A673 (cell line): ENCODE results near the gene RACK1. TPM values are rescaled to one million over a fixed set of nuclear protein-coding genes. Genes with fewer than 3 reads are reported as not detected.

Experiments
- BruUV-seq: library from RNA; stranded (reverse); fragments of 400-500 nt; replicated peaks from 2 replicates; lab custom pipeline; 2021; lab: Mats Ljungman, UMichigan
- CTCF ChIA-PET: fragments of 300-600 bp; sonication (Branson Sonifier 250); formaldehyde crosslinking; loops from one replicate; lab custom pipeline; 2022; ENCODE audit warnings: antibody characterized with exemption; lab: Charles Lee
- POLR2A ChIA-PET: fragments of 300-600 bp; sonication (Branson Sonifier 250); formaldehyde crosslinking; loops from one replicate; lab custom pipeline; 2022; ENCODE audit warnings: antibody characterized with exemption; ENCODE audit not compliant: low non-redundant PET; lab: Charles Lee
- DNase-seq: peaks from one replicate; pipeline ENCODE4 v3.0.0-alpha.2; 2015; ENCODE audit warnings: low spot score
- H3K27ac ChIP-seq: fragments of 200-600 bp; sonication (generic); 2 replicates; pipeline ENCODE4 v1.5.1; 2016; ENCODE audit warnings: mixed run types, low read depth, mild to moderate bottlenecking, mixed read lengths, antibody characterized with exemption, low read length; ENCODE audit not compliant: poor library complexity, severe bottlenecking
- H3K27me3 ChIP-seq: fragments of 200-600 bp; sonication (generic); replicated peaks from 2 replicates; pipeline ENCODE4 v1.6.1; 2017; ENCODE audit warnings: mixed run types, low read depth, mild to moderate bottlenecking, mixed read lengths, antibody characterized with exemption, low read length; ENCODE audit not compliant: insufficient read depth, poor library complexity
- H3K36me3 ChIP-seq: fragments of 200-600 bp; sonication (generic); 2 replicates; pipeline ENCODE4 v1.6.1; 2016; ENCODE audit warnings: mixed run types, mild to moderate bottlenecking, mixed read lengths, antibody characterized with exemption, low read length; ENCODE audit not compliant: insufficient read depth, poor library complexity, severe bottlenecking
- H3K4me1 ChIP-seq: fragments of 200-600 bp; sonication (generic); 2 replicates; pipeline ENCODE4 v1.6.1; 2017; ENCODE audit warnings: mixed run types, mild to moderate bottlenecking, mixed read lengths, antibody characterized with exemption, low read length; ENCODE audit not compliant: insufficient read depth, poor library complexity, severe bottlenecking
- H3K4me3 ChIP-seq: fragments of 200-600 bp; sonication (generic); 2 replicates; pipeline ENCODE4 v1.5.1; 2016; ENCODE audit warnings: low read depth, mixed run types, mild to moderate bottlenecking, mixed read lengths, low read length; ENCODE audit not compliant: poor library complexity, severe bottlenecking
- H3K9me3 ChIP-seq: fragments of 200-600 bp; sonication (generic); 2 replicates; pipeline ENCODE4 v1.6.1; 2016; ENCODE audit warnings: mixed run types, low read depth, mild to moderate bottlenecking, mixed read lengths, antibody characterized with exemption, low read length; ENCODE audit not compliant: poor library complexity, severe bottlenecking
- EZH2 ChIP-seq: fragments of 200-600 bp; sonication (generic); IDR thresholded peaks from 2 replicates; pipeline ENCODE4 v1.6.1; 2017; ENCODE audit warnings: borderline replicate concordance, low read depth, mild to moderate bottlenecking, mixed read lengths, antibody characterized with exemption, low read length; ENCODE audit not compliant: poor library complexity, severe bottlenecking
- intact Hi-C: fragments of 100-400 bp; cut with micrococcal nuclease; formaldehyde crosslinking; loops from one replicate; pipeline ENCODE4 v1.10.0; 2022; ENCODE audit not compliant: unreplicated experiment
- total RNA-seq: library from RNA; stranded (reverse); gene quantifications from 2 replicates; pipeline ENCODE4 v1.2.3, GENCODE V29; 2021
- TF ChIP-seq, protein P1 (sequence below): fragments of 300-800, 200-600 bp; sonication (generic); conservative IDR thresholded peaks from 2 replicates; pipeline ENCODE4 v1.5.1; 2017; ENCODE audit warnings: low read depth, mild to moderate bottlenecking, antibody characterized with exemption, low read length, moderate library complexity, mixed read lengths

Gene RACK1
- total RNA-seq, 1 experiment from 2014 or later, result 1,719 TPM

DNA sequence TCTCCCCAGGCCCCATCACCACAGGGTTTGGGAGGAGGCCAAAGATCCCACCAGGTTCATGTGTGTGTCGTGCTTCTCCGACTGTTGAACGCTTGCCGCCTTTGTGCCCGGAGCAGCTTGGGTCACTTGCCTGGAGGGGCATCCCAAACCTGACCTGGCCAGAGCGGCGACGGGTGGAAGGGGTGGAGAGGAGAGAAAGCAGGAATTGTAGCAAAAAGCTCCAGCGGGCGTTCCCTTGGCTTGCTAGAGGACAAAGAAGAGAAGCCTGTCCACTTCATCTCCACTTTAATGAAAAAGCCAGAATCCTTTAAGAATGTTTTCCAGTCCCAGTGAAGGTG lies 23.6 kb downstream of the RACK1 start:
- no peaks in the 10 kb centered on the region for H3K36me3 ChIP-seq
- ChIA-PET POLR2A (no interaction called here), CTCF (no interaction called here)
- no peaks in the 10 kb centered on the region for H3K27me3 ChIP-seq
- no peak for DNase-seq
- TF ChIP-seq, protein P1, sequence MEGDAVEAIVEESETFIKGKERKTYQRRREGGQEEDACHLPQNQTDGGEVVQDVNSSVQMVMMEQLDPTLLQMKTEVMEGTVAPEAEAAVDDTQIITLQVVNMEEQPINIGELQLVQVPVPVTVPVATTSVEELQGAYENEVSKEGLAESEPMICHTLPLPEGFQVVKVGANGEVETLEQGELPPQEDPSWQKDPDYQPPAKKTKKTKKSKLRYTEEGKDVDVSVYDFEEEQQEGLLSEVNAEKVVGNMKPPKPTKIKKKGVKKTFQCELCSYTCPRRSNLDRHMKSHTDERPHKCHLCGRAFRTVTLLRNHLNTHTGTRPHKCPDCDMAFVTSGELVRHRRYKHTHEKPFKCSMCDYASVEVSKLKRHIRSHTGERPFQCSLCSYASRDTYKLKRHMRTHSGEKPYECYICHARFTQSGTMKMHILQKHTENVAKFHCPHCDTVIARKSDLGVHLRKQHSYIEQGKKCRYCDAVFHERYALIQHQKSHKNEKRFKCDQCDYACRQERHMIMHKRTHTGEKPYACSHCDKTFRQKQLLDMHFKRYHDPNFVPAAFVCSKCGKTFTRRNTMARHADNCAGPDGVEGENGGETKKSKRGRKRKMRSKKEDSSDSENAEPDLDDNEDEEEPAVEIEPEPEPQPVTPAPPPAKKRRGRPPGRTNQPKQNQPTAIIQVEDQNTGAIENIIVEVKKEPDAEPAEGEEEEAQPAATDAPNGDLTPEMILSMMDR, result no peak
- no peak for TF ChIP-seq EZH2
- no peak overlapping the region for H3K4me3 ChIP-seq
- intact Hi-C loops, result no loop called here
- no peak overlapping the region for H3K27ac ChIP-seq
- no peaks in the 10 kb centered on the region for H3K9me3 ChIP-seq
- peaks cover 11% of the 10 kb centered on the region for H3K4me1 ChIP-seq
- BruUV-seq, result no TSS peak

DNA sequence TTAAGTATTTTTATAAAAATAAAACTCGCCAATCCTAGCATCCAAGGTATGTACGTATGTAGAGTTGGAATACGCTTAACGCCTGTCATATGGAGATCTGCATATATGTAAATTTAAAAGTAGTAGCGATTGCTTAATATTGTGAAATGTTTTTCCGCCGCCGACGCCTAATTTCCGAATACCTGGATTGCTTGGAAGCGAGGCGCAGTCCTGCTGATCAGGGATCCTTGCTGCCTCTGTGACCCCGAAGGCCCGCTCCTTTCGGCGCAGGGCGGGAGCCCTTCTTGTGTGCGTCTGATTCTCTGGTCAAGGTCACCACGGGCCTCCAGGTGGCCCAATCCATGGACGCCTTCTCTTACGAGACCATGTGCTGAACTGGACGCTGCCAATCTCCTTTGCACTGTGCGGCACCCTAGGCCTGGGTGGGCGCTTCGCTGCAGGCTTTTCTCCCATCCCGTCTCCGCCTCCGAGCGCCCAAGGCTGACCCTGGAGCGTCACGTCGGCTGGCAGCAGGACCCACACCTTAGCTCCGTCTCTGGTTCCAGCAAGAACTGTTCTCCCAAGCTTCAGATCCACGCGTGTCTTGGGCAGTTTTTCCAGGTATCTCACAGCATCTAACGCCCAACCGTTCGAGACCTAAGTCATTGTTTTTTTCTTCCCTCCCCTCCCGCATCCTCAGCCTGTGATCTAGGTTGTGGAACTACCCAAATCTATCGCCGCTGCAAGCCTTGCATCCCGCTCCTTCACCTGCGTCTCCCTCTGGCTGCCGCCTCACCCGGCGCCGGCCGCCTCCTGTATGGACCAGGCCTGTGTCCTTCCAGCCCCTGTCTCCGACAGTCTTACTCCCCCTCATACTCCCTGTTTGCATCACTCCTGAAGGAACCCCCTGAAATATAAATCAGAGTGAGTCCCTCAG lies 24.2 kb downstream of the RACK1 start:
- ChIA-PET CTCF (no interaction called here), POLR2A (no interaction called here)
- intact Hi-C loops, result no loop called here
- Histone ChIP-seq H3K27me3 (no peaks in the 10 kb centered on the region), H3K27ac (no peak overlapping the region), H3K4me1 (peaks cover 5% of the 10 kb centered on the region), H3K4me3 (no peak overlapping the region), H3K36me3 (no peaks in the 10 kb centered on the region), H3K9me3 (no peaks in the 10 kb centered on the region)
- no peak for DNase-seq
- BruUV-seq, result no TSS peak
- TF ChIP-seq, protein P1, result no peak
- no peak for TF ChIP-seq EZH2

DNA sequence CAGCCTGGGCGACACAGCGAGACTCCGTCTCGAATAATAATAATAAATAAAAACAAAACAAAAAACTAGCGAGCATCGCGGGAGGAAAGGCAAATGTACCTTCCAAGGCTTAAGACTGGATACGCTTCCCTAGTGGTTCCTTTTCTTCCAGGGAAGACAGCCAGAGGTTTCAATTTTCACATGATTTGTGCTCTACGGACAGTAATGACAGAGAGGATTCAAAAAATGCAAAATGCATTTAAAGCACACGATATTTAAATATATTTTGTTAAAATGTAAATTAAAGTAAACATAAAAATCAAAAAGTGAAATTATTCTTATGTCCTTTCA lies 24.9 kb downstream of the RACK1 start:
- Histone ChIP-seq H3K9me3 (no peaks in the 10 kb centered on the region), H3K36me3 (no peaks in the 10 kb centered on the region), H3K27ac (no peak overlapping the region), H3K4me3 (peak overlapping the region; percentile 63), H3K27me3 (no peaks in the 10 kb centered on the region), H3K4me1 (no peaks in the 10 kb centered on the region)
- POLR2A ChIA-PET, result no interaction called here
- intact Hi-C loops, result loop anchor here (1.0 kb wide), 2 partner anchors 11 to 27 kb away; no protein-coding TSS in a partner anchor
- DNase-seq, result peak; percentile 50
- TF ChIP-seq, protein P1, result no peak
- TF ChIP-seq EZH2, result no peak
- CTCF ChIA-PET, result no interaction called here
- BruUV-seq, result no TSS peak
